A549 (cell line): ENCODE measurements around the gene NUP210. TPM values are rescaled to one million over a fixed set of nuclear protein-coding genes. Genes with fewer than 3 reads are reported as not detected.
A peak's percentile ranks its signal among the peaks of the same experiment; 100 is the strongest.

Experiments
- ATAC-seq, 2 experiments: fragments of 200-7000 bp in 1 of 2; fragments of >200 bp in 1 of 2; cut with Nextera tagmentation in 1 of 2; cut with Tn5 transposase in 1 of 2; 3 replicates each; pipeline versions ENCODE4 v1.8.0 to v1.9.1; 2018 to 2020; ENCODE audit warnings: mild to moderate bottlenecking in 1 of 2, moderate library complexity in 1 of 2
- CTCF ChIA-PET: fragments of 300-600 bp; sonication (Branson Sonifier 250); formaldehyde crosslinking; extraction: SDS; loops from one replicate; lab custom pipeline; 2021; ENCODE audit warnings: antibody characterized with exemption, inconsistent platforms; lab: Yijun Ruan, JAX
- POLR2A ChIA-PET: fragments of 350-600 bp; formaldehyde crosslinking; extraction: SDS; loops from one replicate; lab custom pipeline; 2021; ENCODE audit warnings: antibody characterized with exemption, inconsistent platforms; lab: Yijun Ruan, JAX
- DNase-seq, 2 experiments: peaks; one replicate each; pipeline versions ENCODE4 v3.0.0 to v3.0.0-alpha.2; 2011 to 2016; ENCODE audit warnings: low read depth in 1 of 2, low spot score in 1 of 2
- FAIRE-seq: peaks from 2 replicates; lab custom pipeline; 2011; peaks lifted over from hg19 to GRCh38; lab: Jason Lieb, UNC
- H3K27ac ChIP-seq, 2 experiments: fragments of >200 bp; sonication (Bioruptor Twin); formaldehyde crosslinking; 3 replicates each; pipeline ENCODE4 v1.5.1; 2016 to 2017
- H3K4me1 ChIP-seq: fragments of >200 bp; sonication (Bioruptor Twin); formaldehyde crosslinking; 3 replicates; pipeline ENCODE4 v1.6.1; 2016
- H3K4me2 ChIP-seq: fragments of >200 bp; sonication (Bioruptor Twin); formaldehyde crosslinking; 3 replicates; pipeline ENCODE4 v1.6.1; 2016
- H3K4me3 ChIP-seq: fragments of >200 bp; sonication (Bioruptor Twin); formaldehyde crosslinking; 3 replicates; pipeline ENCODE4 v1.5.1; 2016
- H3K9me3 ChIP-seq: fragments of >200 bp; sonication (Bioruptor Twin); formaldehyde crosslinking; 3 replicates; pipeline ENCODE4 v1.6.1; 2016
- BHLHE40 ChIP-seq: IDR thresholded peaks from 2 replicates; pipeline ENCODE4 v1.6.1; 2012; ENCODE audit warnings: low read depth, low read length, inconsistent platforms
- CBX8 ChIP-seq: fragments of 200-600 bp; sonication (generic); IDR thresholded peaks from 2 replicates; pipeline ENCODE4 v1.6.1; 2016
- CEBPB ChIP-seq, 2 experiments: fragments of >200 bp in 1 of 2; sonication (Bioruptor Twin) in 1 of 2; formaldehyde crosslinking in 1 of 2; IDR thresholded peaks; 2 replicates each; pipeline ENCODE4 v1.6.1; 2012 to 2016
- E2F6 ChIP-seq: IDR thresholded peaks from 2 replicates; pipeline ENCODE4 v1.6.1; 2012; ENCODE audit warnings: low read depth, borderline replicate concordance
- EHMT2 ChIP-seq: fragments of 200-600 bp; sonication (generic); IDR thresholded peaks from 2 replicates; pipeline ENCODE4 v1.6.1; 2016; ENCODE audit warnings: antibody characterized with exemption, low read depth, mild to moderate bottlenecking, moderate library complexity
- EP300 ChIP-seq, 2 experiments: fragments of >200 bp; sonication (Bioruptor Twin); formaldehyde crosslinking; IDR thresholded peaks; 2 replicates in 1 of 2; 3 replicates in 1 of 2; pipeline ENCODE4 v1.6.1; 2016 to 2017
- ESRRA ChIP-seq: fragments of 150-350 bp; IDR thresholded peaks from 2 replicates; pipeline ENCODE4 v1.6.1; 2014; ENCODE audit warnings: mild to moderate bottlenecking, low read length, borderline replicate concordance
- FOSL2 ChIP-seq, 2 experiments: fragments of 450-650 bp in 1 of 2; fragments of >200 bp in 1 of 2; sonication (Bioruptor Twin) in 1 of 2; formaldehyde crosslinking; IDR thresholded peaks; 2 replicates each; pipeline versions ENCODE4 v1.5.0 to v1.6.1; 2016 to 2020; ENCODE audit warnings: mild to moderate bottlenecking in 1 of 2, moderate library complexity in 1 of 2
- HDAC2 ChIP-seq: fragments of 200-600 bp; sonication (generic); IDR thresholded peaks from 2 replicates; pipeline ENCODE4 v1.6.1; 2016
- HEYL ChIP-seq: fragments of 250-450 bp; sonication (Bioruptor Pico); IDR thresholded peaks from 2 replicates; pipeline ENCODE4 v1.8.0; 2021; ENCODE audit warnings: mild to moderate bottlenecking, moderate library complexity
- HMGXB4 ChIP-seq: fragments of 250-450 bp; sonication (Bioruptor Pico); IDR thresholded peaks from 2 replicates; pipeline ENCODE4 v1.5.0; 2021; ENCODE audit warnings: mild to moderate bottlenecking, moderate library complexity, borderline replicate concordance
- HOXA7 ChIP-seq: fragments of 250-450 bp; sonication (Bioruptor Pico); IDR thresholded peaks from 2 replicates; pipeline ENCODE4 v1.5.0; 2020; ENCODE audit warnings: mild to moderate bottlenecking, moderate library complexity
- HOXB5 ChIP-seq: fragments of 250-450 bp; sonication (Bioruptor Pico); IDR thresholded peaks from 2 replicates; pipeline ENCODE4 v1.5.0; 2020; ENCODE audit warnings: mild to moderate bottlenecking, moderate library complexity
- JUNB ChIP-seq: fragments of >200 bp; sonication (Bioruptor Twin); formaldehyde crosslinking; IDR thresholded peaks from 2 replicates; pipeline ENCODE4 v1.6.1; 2016
- KDM5A ChIP-seq: fragments of 200-600 bp; sonication (generic); IDR thresholded peaks from 2 replicates; pipeline ENCODE4 v1.6.1; 2016; ENCODE audit warnings: antibody characterized with exemption, mild to moderate bottlenecking
- MAFK ChIP-seq: fragments of 450-650 bp; IDR thresholded peaks from 2 replicates; pipeline ENCODE4 v1.6.1; 2014; ENCODE audit not compliant: partially characterized antibody
- MAX ChIP-seq: IDR thresholded peaks from 2 replicates; pipeline ENCODE4 v1.6.1; 2012
- MAZ ChIP-seq: fragments of 150-350 bp; IDR thresholded peaks from 2 replicates; pipeline ENCODE4 v1.6.1; 2014; ENCODE audit warnings: antibody characterized with exemption, low read depth, low read length, borderline replicate concordance
- NR3C1 ChIP-seq: fragments of >200 bp; sonication (Bioruptor Twin); formaldehyde crosslinking; IDR thresholded peaks from 3 replicates; pipeline ENCODE4 v1.6.1; 2017
- POLR2A ChIP-seq: IDR thresholded peaks from 2 replicates; pipeline ENCODE4 v1.6.1; 2012; ENCODE audit warnings: mild to moderate bottlenecking, low read length
- POLR2AphosphoS2 ChIP-seq: conservative IDR thresholded peaks from 2 replicates; pipeline ENCODE4 v1.6.1; 2012; ENCODE audit warnings: low read length, improper control_type of control experiment, inconsistent platforms
- RARB ChIP-seq: fragments of 250-450 bp; sonication (Bioruptor Pico); IDR thresholded peaks from 2 replicates; pipeline ENCODE4 v1.8.0; 2021; ENCODE audit warnings: mild to moderate bottlenecking, moderate library complexity
- RCOR1 ChIP-seq: fragments of 150-350 bp; IDR thresholded peaks from 2 replicates; pipeline ENCODE4 v1.6.1; 2014; ENCODE audit warnings: antibody characterized with exemption, low read length, low read depth
- SMC3 ChIP-seq: fragments of >200 bp; sonication (Bioruptor Twin); formaldehyde crosslinking; IDR thresholded peaks from 3 replicates; pipeline ENCODE4 v1.6.1; 2018; ENCODE audit warnings: inconsistent platforms
- TFCP2L1 ChIP-seq: fragments of 250-450 bp; sonication (Bioruptor Pico); IDR thresholded peaks from 2 replicates; pipeline ENCODE4 v1.5.0; 2021; ENCODE audit warnings: mild to moderate bottlenecking
- ZSCAN20 ChIP-seq: fragments of 250-450 bp; sonication (Bioruptor Pico); IDR thresholded peaks from 2 replicates; pipeline ENCODE4 v1.8.0; 2022; ENCODE audit warnings: mild to moderate bottlenecking, moderate library complexity
- WGBS: methylation state at CpG from one replicate; pipeline ENCODE4 v1.1.6; 2017; ENCODE audit errors: missing lambda C conversion rate; 5-methylcytosine and 5-hydroxymethylcytosine counted together
- polyA plus RNA-seq, 4 experiments: library from polyadenylated mRNA; depleted of rRNA in 3 of 4; stranded (reverse); fragments of >200 nt; fragmentation: RNase III in 1 of 4; extraction: RNeasy Plus Mini Kit Qiagen cat#74134 plus additional on column Dnase treatment in 1 of 4; gene quantifications; 2 replicates in 3 of 4; 3 replicates in 1 of 4; pipeline ENCODE4 v1.2.3, GENCODE V29; 2011 to 2017

The NUP210 gene
- polyA plus RNA-seq, 2 of the 4 experiments (the other 2 are of a cell fraction), result 25.7 to 28.1 TPM

GRCh38 chr3:13272831-13273603, 147.1 kb downstream of the NUP210 start:
- Histone ChIP-seq H3K27ac (no peak overlapping the region), H3K4me3 (no peak overlapping the region), H3K9me3 (peaks cover 2% of the 10 kb centered on the region; the same call in 1 of the 3 replicates), H3K4me2 (no peak overlapping the region), H3K4me1 (no peaks in the 10 kb centered on the region)
- FAIRE-seq, result no peak
- POLR2A ChIA-PET, result no interaction called here
- CTCF ChIA-PET, result interaction anchor here (5.7 kb wide), 1 partner anchor 11 kb away, joined by 32 read pairs; no protein-coding TSS in a partner anchor
- no peak for DNase-seq
- WGBS, result 61% methylated on average over 10 of the region's 10 CpGs
- no peak for TF ChIP-seq HMGXB4 (CRISPR knock-in tag)
- no peak for TF ChIP-seq ZSCAN20 (CRISPR knock-in tag)
- TF ChIP-seq FOSL2 (IDR thresholded peaks at IDR 0.05), result no peak
- no peak for TF ChIP-seq FOSL2 (CRISPR knock-in tag; IDR thresholded peaks at IDR 0.05)
- TF ChIP-seq MAZ, result no peak
- TF ChIP-seq NR3C1, result no peak
- TF ChIP-seq SMC3, result no peak
- no peak for TF ChIP-seq HEYL
- no peak for TF ChIP-seq ESRRA
- TF ChIP-seq POLR2A, result no peak
- no peak for TF ChIP-seq EHMT2
- no peak for TF ChIP-seq POLR2AphosphoS2
- no peak for TF ChIP-seq TFCP2L1 (CRISPR knock-in tag)
- ATAC-seq, result peak in 1 of 2 experiments; percentile 18; a peak in 2 of 6 replicates

GRCh38 chr3:13269711-13270378, 150.3 kb downstream of the NUP210 start:
- no peak for DNase-seq
- H3K4me3 ChIP-seq, result no peak overlapping the region
- H3K27ac ChIP-seq, result no peak overlapping the region
- ATAC-seq, result no peak
- no peak overlapping the region for H3K4me2 ChIP-seq
- ChIA-PET POLR2A (no interaction called here), CTCF (interaction anchor here (0.8 to 5.7 kb wide), 3 partner anchors 9 to 28 kb away, joined by 3 to 32 read pairs (median 3); no protein-coding TSS in a partner anchor)
- TF ChIP-seq RARB (CRISPR knock-in tag) (no peak), HMGXB4 (CRISPR knock-in tag) (no peak), EP300 (IDR thresholded peaks at IDR 0.05) (no peak), RCOR1 (no peak), POLR2A (no peak), HEYL (no peak), ESRRA (no peak), HDAC2 (no peak), HOXA7 (CRISPR knock-in tag) (no peak), CEBPB (IDR thresholded peaks at IDR 0.05) (no peak), JUNB (no peak), POLR2AphosphoS2 (no peak), FOSL2 (IDR thresholded peaks at IDR 0.05) (no peak), FOSL2 (CRISPR knock-in tag; IDR thresholded peaks at IDR 0.05) (no peak), BHLHE40 (no peak), MAX (no peak), E2F6 (no peak), HOXB5 (CRISPR knock-in tag) (no peak), CBX8 (no peak), MAFK (no peak), KDM5A (no peak)
- no peaks in the 10 kb centered on the region for H3K4me1 ChIP-seq
- FAIRE-seq, result no peak
- H3K9me3 ChIP-seq, result peaks cover 2% of the 10 kb centered on the region; the same call in 1 of the 3 replicates
- 74% methylated on average over 5 of the region's 5 CpGs for WGBS
